ENCODE measurements around the gene PKMYT1. TPM values are rescaled to one million over a fixed set of nuclear protein-coding genes. Genes with fewer than 3 reads are reported as not detected.

The PKMYT1 gene
- total RNA-seq, 2 experiments from 2014 or later: 0.47 to 0.60 TPM

DNA sequence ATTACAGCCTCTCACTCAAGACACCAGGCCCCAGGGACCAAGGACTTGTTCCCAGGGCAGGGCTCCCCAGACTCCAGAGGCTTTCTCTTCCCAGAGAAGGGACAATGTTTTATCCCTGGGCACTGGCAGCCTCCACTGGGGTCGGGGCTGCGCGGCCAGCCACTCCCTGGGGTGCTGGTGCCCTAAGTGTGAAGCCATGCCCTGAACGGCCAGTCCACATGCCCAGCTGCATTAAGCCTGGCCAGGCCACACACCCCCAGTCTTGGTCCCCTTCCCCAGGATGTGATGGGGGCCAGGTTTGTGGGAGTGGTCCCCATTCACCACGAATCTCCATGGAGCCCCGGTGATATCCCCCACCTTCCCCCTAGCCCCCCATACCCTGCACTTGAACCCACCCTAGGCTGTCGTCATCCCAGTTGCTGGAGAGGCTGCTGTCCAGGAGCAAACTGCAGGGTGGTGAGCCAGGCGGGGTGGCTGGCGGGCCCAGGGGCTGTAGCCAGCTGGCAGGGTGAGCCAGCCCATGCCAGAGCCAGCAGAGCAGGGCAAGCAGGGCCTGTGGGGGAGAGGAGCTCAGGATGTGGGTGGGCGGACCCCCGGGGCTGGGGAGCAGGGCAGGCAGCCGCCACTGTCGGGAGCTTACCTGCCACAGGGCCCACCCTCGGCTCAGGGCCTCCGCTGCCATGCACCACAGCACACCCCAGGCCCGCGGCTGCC is 6.5 kb downstream of the PKMYT1 start:
- TF ChIP-seq, protein P1, sequence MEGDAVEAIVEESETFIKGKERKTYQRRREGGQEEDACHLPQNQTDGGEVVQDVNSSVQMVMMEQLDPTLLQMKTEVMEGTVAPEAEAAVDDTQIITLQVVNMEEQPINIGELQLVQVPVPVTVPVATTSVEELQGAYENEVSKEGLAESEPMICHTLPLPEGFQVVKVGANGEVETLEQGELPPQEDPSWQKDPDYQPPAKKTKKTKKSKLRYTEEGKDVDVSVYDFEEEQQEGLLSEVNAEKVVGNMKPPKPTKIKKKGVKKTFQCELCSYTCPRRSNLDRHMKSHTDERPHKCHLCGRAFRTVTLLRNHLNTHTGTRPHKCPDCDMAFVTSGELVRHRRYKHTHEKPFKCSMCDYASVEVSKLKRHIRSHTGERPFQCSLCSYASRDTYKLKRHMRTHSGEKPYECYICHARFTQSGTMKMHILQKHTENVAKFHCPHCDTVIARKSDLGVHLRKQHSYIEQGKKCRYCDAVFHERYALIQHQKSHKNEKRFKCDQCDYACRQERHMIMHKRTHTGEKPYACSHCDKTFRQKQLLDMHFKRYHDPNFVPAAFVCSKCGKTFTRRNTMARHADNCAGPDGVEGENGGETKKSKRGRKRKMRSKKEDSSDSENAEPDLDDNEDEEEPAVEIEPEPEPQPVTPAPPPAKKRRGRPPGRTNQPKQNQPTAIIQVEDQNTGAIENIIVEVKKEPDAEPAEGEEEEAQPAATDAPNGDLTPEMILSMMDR (IDR thresholded peaks at IDR 0.05): no peak
- Histone ChIP-seq H3K4me1 (ENCODE audit: insufficient read depth, low read length) (peaks cover 17% of the 10 kb centered on the region), H3K27ac (ENCODE audit: low read depth in 1 of 2, low read length in 2 of 2) (no peak overlapping the region), H3K36me3 (ENCODE audit: insufficient read depth, low read length) (no peaks in the 10 kb centered on the region), H3K9me3 (ENCODE audit: control insufficient read depth in 1 of 2, insufficient read depth in 1 of 2, low read length in 2 of 2) (peaks cover 0 to 2% of the 10 kb centered on the region in 2 experiments), H3K27me3 (ENCODE audit: control insufficient read depth in 1 of 2, insufficient read depth in 2 of 2, low read length in 2 of 2) (peaks cover 2% of the 10 kb centered on the region in 2 experiments), H3K4me3 (ENCODE audit: low read length) (no peak overlapping the region)
- Mint-ChIP-seq H3K36me3 (ENCODE audit: low read depth) (no peaks in the 10 kb centered on the region), H3K4me1 (ENCODE audit: low read depth) (peaks cover 10% of the 10 kb centered on the region), H3K9me3 (no peaks in the 10 kb centered on the region), H3K4me3 (no peak overlapping the region), H3K27ac (no peak overlapping the region), H3K27me3 (peaks cover 9% of the 10 kb centered on the region)
- intact Hi-C loops (cut with DNase I, micrococcal nuclease): no loop called here
- CTCF ChIA-PET: no interaction called here
- ATAC-seq (ENCODE audit: poor library complexity) (no peak), DNase-seq (no peak)
- POLR2A ChIA-PET: no interaction called here

DNA sequence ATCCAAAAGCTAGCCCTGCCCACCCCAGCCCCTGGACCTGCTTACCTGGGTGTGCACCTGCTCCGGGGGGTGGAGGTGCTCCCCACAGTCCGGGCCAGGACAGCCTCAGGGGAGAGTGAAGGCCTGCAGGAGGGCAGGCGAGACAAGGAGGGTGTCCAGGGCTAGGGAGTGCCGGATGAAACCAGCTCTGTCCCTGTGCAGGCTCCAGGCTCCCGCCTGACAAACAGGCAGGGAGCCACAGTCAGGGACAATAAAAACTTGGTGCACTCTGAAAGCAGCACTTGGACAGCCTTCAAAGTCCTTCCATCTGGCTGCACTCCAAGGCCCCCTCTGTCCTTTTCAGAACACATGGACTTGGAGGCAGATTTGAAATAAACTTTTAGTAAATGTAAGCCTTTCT is 7.2 kb downstream of the PKMYT1 start:
- Mint-ChIP-seq H3K4me3 (no peak overlapping the region), H3K36me3 (ENCODE audit: low read depth) (no peaks in the 10 kb centered on the region), H3K9me3 (no peaks in the 10 kb centered on the region), H3K27ac (no peak overlapping the region), H3K4me1 (ENCODE audit: low read depth) (peaks cover 16% of the 10 kb centered on the region), H3K27me3 (peaks cover 15% of the 10 kb centered on the region)
- no peak overlapping the region for H3K27ac ChIP-seq (ENCODE audit: low read depth in 1 of 2, low read length in 2 of 2)
- H3K4me1 ChIP-seq (ENCODE audit: insufficient read depth, low read length): peaks cover 24% of the 10 kb centered on the region
- intact Hi-C loops (cut with DNase I, micrococcal nuclease): no loop called here
- peaks cover 8 to 9% of the 10 kb centered on the region in 2 experiments for H3K27me3 ChIP-seq (ENCODE audit: control insufficient read depth in 1 of 2, insufficient read depth in 2 of 2, low read length in 2 of 2)
- ChIA-PET CTCF (no interaction called here), POLR2A (no interaction called here)
- DNase-seq: no peak
- TF ChIP-seq, protein P1 (IDR thresholded peaks at IDR 0.05): no peak
- no peak overlapping the region for H3K4me3 ChIP-seq (ENCODE audit: low read length)
- no peak for ATAC-seq (ENCODE audit: poor library complexity)
- H3K36me3 ChIP-seq (ENCODE audit: insufficient read depth, low read length): no peaks in the 10 kb centered on the region
- peaks cover 0 to 7% of the 10 kb centered on the region in 2 experiments for H3K9me3 ChIP-seq (ENCODE audit: control insufficient read depth in 1 of 2, insufficient read depth in 1 of 2, low read length in 2 of 2)

DNA sequence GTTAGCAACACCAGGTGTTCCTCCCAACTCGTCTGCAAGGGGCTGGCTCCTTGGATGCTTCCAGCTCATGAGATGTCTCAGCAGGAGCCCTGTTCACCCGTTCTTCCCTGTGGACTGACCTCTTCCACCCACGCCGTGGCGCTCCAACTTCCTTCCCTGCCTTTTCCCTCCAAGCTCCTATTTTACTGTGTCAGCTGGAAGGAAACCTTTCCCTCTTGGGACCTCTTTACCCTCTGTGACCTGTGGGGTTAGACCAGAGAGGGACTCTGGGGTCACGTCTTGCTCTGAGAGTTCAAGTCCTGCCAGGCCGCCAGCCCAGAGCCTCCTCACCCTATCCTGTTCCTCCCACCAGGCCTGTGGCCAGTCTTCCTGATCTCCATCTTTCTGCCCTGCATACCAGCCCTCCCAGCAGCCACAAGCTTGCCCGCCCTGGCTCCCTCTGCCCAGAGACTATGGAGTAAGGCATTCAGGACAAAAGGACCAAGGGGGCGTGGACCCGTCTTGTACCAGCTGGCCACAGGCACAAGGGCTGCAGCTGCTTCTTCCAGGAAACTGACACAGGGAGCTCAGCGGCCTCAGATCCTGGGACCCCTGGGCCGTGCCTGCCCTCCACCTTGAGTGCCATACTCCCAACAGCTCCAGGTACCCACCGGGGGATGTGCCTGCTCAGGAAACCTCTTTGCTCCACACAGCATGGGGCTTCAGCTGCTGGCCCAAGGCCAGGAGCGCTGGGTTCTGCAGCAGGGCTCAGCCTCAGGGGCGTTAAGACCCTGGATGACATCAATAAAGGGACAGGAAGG is 8.1 kb downstream of the PKMYT1 start:
- ATAC-seq (ENCODE audit: poor library complexity): no peak
- intact Hi-C loops (cut with DNase I, micrococcal nuclease): no loop called here
- no peak for DNase-seq
- Mint-ChIP-seq H3K4me3 (peak overlapping the region; percentile 70), H3K27me3 (peaks cover 22% of the 10 kb centered on the region), H3K36me3 (ENCODE audit: low read depth) (no peaks in the 10 kb centered on the region), H3K4me1 (ENCODE audit: low read depth) (peaks cover 19% of the 10 kb centered on the region), H3K27ac (no peak overlapping the region), H3K9me3 (no peaks in the 10 kb centered on the region)
- Histone ChIP-seq H3K27me3 (ENCODE audit: control insufficient read depth in 1 of 2, insufficient read depth in 2 of 2, low read length in 2 of 2) (peaks cover 15 to 18% of the 10 kb centered on the region in 2 experiments), H3K4me3 (ENCODE audit: low read length) (no peak overlapping the region), H3K27ac (ENCODE audit: low read depth in 1 of 2, low read length in 2 of 2) (no peak overlapping the region), H3K36me3 (ENCODE audit: insufficient read depth, low read length) (no peaks in the 10 kb centered on the region), H3K4me1 (ENCODE audit: insufficient read depth, low read length) (peaks cover 33% of the 10 kb centered on the region), H3K9me3 (ENCODE audit: control insufficient read depth in 1 of 2, insufficient read depth in 1 of 2, low read length in 2 of 2) (peaks cover 0 to 15% of the 10 kb centered on the region in 2 experiments)
- ChIA-PET CTCF (no interaction called here), POLR2A (no interaction called here)
- TF ChIP-seq, protein P1 (IDR thresholded peaks at IDR 0.05): no peak
